GM18499 (cell line): ENCODE data around the gene SACM1L.

Source experiments
- ATAC-seq: cut with Tn5 transposase; IDR thresholded peaks from one replicate; pipeline ENCODE4 v1.9.1; 2021; ENCODE audit warnings: moderate number of reproducible peaks; ENCODE audit not compliant: insufficient read depth, unreplicated experiment

SACM1L gene

DNA sequence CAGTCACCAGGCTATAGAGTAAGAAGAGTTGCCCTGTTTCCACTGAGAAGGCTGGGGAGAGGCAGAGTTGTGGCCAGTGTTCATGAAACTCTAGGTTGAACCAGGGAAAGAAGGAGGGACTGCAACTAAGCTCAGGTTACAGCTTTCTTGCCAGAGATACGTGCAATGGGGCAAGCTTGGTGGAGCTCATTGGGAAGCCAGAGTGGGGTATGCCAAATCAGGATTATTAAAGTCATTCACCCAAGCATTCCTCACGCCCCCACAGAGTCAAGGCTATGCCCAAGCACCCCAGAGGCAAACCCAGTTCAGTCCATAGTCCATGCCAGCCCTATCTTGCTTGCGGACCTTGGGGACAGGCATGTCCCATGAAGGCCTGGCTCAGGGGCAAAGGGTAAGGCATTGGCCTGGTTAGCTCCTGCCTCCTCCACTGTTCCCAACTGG lies 89.6 kb downstream of the SACM1L start:
- no peak for ATAC-seq

DNA sequence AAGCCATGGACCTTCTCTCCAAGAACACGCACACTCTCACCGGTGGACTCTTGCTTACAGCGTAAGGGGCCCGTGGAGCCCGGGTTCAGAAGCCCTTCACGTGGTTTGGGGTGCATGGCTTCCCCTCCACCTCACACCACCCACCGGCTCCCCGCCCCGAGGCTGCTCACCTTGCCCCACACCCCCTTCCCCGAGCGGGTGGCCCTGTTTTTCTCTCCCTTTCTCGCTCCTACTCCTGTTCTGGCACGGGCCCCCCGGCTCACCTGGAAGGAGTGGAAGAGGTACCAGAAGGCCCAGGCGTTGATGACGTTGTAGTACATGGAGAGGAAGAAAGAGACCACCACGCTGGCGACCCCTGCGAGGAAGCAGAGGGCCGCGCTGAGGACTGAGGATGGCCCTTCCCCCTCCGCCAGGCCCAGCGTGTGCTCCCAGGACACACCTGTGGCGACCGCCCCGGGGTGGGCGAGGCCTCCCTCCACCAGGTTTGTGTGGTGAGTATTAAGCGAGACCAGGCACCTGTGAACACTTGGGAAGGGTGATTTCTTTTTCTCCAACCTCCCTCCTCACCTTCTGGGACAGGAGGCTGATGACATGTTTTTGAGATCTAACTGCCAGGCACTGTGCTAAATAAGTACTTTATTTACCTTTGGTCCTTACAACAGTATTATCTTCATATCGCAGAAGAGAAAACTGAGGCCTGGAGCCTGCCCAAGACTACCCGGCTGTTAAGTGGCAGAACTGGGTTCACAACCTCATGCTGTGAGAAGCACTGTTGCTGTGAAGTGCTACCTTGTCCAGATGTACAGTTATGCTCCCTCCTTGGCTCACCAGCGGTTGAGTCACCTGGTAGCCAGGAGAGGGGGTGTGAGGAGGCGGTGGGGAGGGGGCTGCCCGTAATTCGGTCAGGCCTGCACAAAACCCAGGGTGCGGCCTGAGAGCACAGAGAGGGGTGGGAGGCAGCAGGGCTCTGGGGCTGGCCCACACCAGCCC lies 90.8 kb downstream of the SACM1L start:
- ATAC-seq: no peak

DNA sequence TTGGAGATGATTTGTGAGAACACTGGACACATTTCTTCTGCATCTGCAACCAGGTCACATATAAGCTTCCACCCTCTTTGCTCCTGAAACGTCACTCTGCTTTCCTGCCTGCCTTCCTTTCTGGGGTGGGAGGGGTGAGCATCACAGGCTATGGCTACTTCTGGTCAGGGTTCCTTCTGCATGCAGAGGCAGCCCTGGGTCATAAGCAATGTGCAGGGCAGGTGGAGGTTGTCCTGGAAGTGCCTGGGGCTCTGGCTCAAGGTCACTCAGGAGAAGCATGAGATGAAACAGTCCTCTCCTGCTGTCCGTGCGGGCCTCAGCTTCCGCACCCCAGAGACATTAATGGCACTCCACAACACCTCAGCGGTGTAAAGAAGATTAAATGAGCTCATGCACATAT lies 92.1 kb downstream of the SACM1L start:
- ATAC-seq: no peak

DNA sequence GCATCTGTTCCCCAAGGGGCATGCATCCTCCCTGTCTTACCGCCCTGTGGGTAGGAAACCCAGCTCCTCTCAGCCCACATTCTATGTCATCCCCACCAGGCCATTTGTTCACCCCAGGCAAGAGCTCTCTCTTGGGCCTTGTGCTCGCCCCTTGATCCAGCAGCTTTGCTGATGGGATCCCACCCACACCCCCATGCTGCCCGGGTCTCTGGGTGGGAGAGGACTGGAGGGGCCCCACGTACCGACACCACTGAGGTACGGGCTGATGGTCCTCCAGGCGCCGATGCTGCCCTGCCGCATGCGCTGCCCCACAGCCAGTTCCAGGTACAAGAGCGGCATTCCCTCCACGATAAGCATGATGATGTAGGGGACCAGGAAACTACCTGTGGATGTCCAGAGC lies 92.6 kb downstream of the SACM1L start:
- no peak for ATAC-seq

DNA sequence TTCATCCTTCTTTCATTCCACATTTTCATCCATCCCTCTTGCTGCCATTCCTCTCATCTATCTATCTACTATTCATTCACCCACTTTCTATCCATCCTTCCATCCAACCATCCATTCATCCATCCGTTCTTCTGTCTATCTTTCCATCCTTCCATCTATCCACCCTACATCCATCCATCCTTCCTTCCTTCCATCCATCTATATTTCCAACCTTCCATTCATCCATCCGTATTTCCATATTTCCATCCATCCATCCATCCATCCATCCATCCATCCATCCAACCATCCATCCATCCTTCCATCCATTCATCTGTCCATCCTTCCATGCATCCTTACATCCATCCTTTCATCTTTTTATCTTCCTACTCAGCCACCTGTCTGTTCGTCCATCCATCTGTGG lies 93.2 kb downstream of the SACM1L start:
- no peak for ATAC-seq

DNA sequence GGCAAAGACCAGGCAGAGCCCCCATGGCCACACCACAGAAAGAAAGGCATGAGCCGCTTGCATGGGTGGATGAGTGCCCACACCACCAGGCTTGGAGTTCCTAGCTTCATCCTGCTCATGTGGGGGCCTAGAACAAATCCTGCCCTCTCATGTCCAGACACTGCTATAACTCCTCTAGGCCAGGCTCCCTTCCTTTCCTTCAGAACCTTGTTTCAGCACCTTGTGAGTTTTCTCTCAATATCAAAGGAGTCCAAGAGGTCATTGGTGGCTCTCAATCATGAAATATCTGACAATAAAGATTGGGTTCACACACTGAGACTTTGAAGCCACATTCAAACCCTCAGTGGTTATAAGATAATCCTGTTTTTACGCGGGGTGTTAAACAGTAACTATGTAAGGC lies 94.5 kb downstream of the SACM1L start:
- no peak for ATAC-seq

DNA sequence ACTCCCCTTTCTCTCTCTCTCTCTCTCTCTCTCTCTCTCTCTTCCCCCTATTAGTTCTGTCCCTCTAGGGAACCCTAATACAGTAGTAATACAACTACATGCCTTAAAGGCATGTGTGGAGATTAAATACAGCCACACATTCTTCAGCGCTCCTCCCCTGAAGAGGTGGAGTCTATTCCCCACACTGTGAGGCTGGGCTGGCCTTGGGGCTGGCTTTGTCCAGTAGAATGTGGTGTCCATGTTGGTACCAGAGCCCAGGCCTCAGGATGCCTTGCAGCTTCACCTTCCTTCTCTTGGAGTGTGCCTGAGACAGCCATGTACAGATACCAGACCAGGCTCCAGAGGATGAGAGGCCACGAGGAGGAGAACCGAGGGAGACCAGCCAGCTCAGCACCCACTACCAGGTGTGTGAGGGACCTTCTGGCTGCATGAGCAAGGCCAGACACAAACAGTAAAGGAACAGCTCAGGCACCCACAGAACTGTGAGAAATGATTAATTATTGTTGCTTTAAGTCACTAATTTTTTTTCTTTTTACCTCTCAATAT lies 96.5 kb downstream of the SACM1L start:
- no peak for ATAC-seq

DNA sequence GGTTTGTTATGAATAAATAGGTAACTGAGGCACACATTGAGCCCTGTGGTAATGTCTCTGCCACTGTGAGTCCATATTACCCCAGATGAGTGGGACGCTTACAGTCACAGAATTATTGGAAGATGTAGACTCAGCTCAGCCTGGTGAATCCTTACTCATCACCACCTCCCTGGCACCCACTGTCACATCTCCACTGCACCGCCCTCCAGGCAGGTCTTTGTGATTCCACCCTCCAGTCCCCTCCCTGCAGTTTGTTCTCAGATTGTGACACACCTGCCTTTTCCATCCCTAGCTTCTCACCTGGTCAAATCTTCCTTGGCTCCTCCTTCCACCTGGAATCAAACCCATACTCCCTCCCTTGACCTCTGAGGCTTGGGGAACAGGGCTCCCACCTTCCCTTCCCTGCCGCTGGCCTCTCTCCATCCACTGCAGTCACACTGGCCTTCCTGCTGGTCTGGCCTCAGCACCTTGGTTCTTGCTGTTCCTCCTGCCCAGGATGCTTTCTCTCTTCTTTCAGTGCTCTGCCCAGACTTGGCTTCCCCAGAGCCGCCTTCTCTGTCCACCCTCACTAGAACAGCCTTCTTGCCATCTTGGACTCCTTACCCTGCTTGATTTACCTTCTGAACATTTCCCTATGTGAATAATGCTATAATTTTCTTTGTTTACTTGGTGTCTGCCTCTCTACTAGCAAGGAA lies 97.8 kb downstream of the SACM1L start:
- no peak for ATAC-seq

DNA sequence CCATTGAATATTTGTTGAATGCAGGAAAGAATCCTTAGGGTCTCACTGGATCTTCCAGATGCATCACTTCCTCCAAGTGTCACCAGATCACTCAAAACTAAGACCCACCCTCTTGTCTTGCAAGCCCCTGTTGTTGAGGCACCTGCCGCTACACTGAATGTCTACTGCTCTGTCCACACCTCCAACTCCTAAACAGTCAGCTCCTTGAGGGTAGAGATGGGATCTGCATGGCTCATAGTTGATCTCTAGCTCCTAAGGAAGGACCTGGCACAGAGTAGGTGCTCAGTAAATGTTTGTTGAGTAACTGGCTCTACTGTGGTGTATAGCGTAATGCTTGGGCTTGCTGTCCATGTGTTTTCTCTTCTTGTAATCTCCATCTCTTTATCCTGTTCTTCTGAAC lies 98.4 kb downstream of the SACM1L start:
- no peak for ATAC-seq

DNA sequence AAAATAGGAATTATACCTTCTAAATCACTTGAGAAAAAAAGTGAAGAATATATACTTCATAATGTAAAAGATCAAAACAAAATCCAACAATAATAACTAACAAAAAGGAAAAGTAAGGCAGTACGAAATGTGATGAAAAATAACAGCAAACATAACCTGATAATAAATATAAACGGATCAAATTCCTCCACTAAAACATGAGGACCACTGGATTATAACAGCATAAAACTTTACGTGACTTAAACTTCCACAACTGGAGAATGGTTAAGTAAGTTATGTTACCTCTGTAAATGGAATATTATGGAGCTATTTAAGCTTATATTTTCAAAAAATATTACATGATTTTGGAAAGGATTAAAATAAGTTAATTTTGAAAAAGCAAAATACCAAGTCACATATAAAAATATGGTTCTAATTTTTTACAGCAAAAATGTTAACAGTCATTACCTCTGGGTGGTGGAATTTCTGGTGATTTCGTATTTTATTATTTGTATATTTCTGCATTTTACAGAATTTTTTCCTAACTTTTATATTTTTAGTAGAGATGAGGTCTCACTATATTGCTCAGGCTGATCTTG lies 100.1 kb downstream of the SACM1L start:
- ATAC-seq: no peak

DNA sequence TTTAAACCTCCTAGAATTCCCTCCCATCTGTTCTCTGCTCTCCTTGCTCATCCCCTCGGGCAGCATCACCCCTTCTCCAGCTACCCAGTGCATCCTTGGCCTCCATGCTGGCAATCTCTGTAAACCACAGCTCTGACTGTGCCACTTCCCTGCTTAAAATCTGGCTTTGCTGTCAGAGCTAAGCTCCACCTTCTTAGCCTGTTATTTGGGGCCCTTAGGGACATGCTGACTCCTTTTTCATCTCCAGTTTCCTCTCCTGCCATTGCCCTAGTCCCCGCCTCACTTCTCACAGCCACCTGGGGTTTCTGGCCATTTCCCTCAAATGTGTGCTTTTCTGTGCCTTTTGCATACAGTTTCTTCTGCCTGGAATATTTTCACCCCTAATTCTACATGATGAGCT lies 101.4 kb downstream of the SACM1L start:
- ATAC-seq: no peak

DNA sequence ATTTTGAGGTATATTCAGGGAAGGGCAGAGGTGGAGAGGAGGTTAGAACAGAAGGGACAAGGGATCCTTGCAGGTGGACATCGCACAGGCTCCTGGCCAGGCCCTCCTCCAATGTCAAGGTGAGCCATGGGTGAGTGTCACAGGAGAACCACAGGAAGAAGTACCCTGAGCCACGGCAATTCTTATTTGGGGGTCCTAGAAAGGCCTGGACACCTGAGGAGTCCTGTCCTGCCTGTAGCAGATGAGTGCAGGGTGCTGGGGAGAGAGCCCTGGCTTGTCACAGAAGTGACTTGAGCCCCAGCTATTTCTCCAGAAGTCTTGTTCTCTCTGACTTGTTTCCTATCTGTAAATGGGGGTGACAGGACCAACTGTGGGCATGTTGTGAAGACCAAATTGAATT lies 102.8 kb downstream of the SACM1L start:
- ATAC-seq: no peak

DNA sequence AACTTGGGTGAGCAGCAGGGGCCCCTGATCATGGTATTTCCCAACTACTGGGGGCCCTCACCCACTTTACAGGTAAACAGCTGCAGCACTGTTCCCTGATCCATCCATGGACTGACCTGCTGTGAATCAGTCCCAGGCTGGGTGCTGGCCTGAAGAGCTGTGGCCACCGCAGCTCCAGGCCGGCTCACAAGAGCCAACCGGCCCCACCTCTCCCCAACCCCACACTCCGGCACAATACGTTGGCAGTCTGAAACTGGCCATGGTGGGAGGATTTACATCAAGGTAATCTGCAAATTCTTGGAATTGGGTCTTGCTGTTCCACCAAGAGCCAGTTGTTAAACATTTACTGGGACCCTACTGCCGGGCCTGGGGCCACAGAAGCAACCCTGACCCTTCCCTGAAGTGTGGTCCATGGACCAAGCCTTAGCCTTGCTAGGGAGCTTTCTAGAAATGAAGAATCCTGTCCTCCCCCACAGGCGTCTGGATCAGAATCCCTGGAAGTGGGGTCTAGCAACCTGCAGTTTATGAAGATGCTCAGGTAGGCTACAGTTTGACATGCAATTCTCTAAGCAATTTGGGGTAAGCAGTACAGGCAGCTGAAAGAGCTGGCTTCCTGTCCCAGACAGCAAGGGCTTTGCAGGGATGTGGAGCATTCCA lies 103.4 kb downstream of the SACM1L start:
- no peak for ATAC-seq

DNA sequence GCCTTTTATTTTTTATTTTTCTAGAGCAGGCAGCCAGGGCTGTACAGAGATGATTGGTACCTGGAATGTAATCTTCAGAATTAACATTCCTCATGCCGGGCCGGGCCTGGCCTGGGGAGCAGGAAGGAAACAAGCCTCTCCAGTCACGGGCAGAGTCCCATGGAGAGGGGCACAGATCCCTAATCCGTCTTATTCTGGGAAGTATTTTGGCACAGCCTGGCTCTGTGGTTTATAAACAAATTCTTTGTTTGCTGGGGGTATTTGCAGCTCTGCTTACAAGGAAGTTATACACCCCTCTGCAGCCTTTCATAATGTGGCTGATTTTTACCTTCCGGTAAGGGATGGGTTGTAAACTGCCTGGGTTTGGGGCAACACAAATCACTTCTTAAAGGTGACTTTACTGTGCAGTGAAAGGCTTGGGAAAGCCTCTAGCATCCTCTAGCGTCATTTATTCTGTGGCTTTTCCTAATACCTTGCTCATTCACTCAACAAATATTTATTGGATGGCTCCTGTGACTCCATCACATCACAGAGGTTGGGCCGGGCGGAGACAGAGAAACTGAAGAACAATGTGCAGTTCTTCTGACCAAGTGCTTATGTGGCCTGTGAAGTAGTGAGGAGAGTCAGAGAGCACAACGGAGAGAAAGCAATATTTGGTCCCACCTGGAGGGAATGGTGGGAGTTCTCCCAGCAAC lies 104.4 kb downstream of the SACM1L start:
- no peak for ATAC-seq

DNA sequence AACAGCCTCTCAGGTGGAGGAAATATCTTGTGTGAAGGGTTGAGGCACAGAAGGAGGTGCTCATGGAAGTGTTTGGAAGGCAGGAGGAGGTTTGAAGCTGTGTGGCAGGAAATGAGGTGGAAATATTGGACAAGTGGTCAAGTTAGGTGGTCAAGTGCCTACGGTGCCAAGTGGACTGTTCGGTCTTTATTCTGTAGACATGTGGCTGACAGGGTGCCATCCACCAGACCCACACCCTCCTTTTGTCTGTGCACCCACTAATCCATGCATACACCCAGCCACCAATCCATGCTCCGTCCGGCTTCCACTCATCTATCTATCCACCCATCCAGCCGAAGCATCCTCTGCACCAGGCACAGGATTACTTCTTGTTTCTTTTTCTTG lies 105.0 kb downstream of the SACM1L start:
- ATAC-seq: no peak

DNA sequence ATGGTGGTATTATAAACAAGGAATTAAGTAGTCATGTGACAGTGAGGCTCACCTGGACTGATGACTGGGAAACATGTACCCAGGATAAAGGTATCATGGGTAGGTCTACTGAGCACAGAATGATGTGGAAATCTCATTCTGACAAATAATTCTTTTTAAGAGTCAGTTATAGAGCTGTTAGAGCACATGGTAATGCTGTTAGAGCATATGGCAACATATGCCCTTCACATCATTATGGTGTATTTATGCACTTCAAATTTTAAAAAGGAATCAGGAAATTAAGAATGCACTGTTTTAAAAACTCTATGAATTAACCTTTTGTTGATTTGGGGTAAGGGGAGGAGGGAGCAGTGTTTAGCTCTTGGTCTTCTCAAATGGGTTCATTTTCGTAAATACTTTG lies 105.5 kb downstream of the SACM1L start:
- ATAC-seq: no peak
